22Rv1 (cell line): ENCODE data around the gene C14orf119.

Experiments
- ZFX ChIP-seq: fragments of 450-650 bp; IDR thresholded peaks from 2 replicates; pipeline ENCODE4 v1.6.1; 2017; ENCODE audit warnings: antibody characterized with exemption, borderline replicate concordance
- TF ChIP-seq, protein P1 (sequence below): fragments of 450-650 bp; IDR thresholded peaks from 2 replicates; pipeline ENCODE4 v1.5.1; 2017; ENCODE audit warnings: mild to moderate bottlenecking

DNA sequence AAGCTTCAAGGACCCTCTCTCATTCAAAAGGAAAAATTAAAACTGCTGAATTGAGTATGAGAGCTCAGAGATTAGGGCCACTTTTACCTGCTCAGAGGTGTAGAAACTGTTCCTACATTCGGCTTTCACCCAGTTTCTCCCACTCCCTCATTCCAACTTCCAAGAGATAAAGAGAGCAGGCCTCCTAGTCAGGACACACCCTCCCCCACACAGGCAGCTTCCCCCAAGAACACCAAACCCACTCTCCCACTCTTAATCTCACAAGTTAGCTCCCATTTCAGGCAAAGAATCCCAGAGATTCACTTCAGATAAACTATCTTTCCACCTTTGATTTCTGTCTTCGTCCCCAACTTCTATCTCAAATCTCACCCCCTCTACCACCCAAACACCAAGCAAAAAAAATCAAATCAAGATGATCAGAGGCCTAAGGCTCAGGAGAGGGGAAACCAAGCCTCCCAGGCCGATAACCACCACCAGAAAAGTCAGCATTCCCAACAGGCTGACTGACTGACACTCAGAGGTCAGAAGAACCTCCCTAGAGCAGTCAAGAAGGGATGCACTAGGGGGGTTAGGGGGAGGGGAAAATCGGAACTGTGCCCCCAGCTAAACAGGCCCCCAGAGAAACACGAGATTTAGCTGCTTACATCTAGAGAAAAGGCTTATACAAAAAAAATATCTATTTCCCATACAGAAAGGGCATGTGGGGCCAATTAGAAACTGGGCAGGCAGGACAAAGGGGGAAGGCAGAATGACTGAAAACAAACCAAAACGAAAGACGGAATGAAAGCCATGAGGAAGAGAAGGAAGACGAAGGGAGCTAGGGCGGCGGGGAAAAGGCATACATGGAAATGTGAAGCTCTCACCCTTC is 24.8 kb upstream of the C14orf119 start:
- TF ChIP-seq, protein P1, sequence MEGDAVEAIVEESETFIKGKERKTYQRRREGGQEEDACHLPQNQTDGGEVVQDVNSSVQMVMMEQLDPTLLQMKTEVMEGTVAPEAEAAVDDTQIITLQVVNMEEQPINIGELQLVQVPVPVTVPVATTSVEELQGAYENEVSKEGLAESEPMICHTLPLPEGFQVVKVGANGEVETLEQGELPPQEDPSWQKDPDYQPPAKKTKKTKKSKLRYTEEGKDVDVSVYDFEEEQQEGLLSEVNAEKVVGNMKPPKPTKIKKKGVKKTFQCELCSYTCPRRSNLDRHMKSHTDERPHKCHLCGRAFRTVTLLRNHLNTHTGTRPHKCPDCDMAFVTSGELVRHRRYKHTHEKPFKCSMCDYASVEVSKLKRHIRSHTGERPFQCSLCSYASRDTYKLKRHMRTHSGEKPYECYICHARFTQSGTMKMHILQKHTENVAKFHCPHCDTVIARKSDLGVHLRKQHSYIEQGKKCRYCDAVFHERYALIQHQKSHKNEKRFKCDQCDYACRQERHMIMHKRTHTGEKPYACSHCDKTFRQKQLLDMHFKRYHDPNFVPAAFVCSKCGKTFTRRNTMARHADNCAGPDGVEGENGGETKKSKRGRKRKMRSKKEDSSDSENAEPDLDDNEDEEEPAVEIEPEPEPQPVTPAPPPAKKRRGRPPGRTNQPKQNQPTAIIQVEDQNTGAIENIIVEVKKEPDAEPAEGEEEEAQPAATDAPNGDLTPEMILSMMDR: no peak
- TF ChIP-seq ZFX: no peak
